Measurements from ENCODE around the gene UGT1A6.

GRCh38 chr2:233728723-233729301 is 36.1 kb downstream of the UGT1A6 start, which contains the start of gene UGT1A3:
- no peak for TF ChIP-seq CTCF (IDR thresholded peaks at IDR 0.05)
- TF ChIP-seq MAX (IDR thresholded peaks at IDR 0.05) = no peak
- TF ChIP-seq MYC (IDR thresholded peaks at IDR 0.05; ENCODE audit: borderline replicate concordance, low read length) = no peak
- no peak for TF ChIP-seq TP53 (CRISPR knock-in tag; IDR thresholded peaks at IDR 0.05)
- no peak for TF ChIP-seq NPAS2 (CRISPR knock-in tag; IDR thresholded peaks at IDR 0.05; ENCODE audit: borderline replicate concordance)
- TF ChIP-seq RNF2 (IDR thresholded peaks at IDR 0.05; ENCODE audit: borderline replicate concordance, low read depth) = no peak
- no peak for TF ChIP-seq RCOR1 (IDR thresholded peaks at IDR 0.05; ENCODE audit: low read depth, low read length)
- TF ChIP-seq POLR2A (IDR thresholded peaks at IDR 0.05; ENCODE audit: low read length) = no peak
- no peak for TF ChIP-seq JUNB (IDR thresholded peaks at IDR 0.05)

Measured in A549 (cell line).